Measurements from ENCODE around the gene ACAA1.

ACAA1 gene

DNA sequence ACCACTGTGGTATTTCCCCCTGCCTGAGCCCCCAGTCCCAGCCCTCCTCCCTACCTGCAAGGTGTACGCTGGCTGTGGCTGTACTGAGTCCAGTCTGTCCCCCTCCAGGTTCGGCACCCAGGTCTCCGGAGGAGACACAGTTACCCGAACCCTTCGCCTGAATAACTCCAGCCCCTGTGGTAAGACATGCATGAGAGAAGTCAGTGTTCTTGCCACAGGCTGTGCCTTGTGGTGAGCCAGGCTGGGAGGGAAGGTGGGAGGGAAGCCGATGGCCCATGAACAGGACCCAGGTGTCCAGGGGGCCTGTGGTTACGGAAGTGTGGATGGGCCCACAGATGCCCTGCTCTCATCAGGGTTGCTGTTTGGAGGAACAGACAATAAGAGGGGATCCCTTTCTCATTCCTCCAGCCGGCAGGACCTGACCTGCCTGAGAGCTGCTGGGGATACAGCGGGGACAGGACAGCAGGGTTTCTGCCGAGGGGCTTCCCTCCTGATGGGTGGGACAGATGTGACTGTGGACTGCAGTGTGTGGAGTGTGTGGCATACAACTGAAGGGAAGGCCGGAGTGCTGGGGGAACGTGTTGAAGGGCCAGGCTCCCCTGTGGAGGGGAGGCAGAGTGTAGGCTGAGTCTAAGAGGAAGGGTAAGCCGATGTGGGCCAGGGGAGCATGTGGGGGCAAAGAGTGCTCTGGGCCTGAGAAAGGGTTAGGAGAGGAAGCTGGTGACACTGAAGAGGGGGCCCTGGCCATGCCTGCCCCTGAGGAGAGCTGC lies 21.9 kb downstream of the ACAA1 start:
- Histone ChIP-seq H3K4me2 (ENCODE audit: low read length) (no peak overlapping the region), H3K9ac (ENCODE audit: low read depth, low read length) (no peak overlapping the region), H3K4me3 (ENCODE audit: low read length) (no peak overlapping the region), H3K27me3 (ENCODE audit: control insufficient read depth, insufficient read depth, low read length) (peaks cover 13% of the 10 kb centered on the region), H3K9me3 (replicated peaks; ENCODE audit: low read length) (no peaks in the 10 kb centered on the region), H3K4me1 (ENCODE audit: control insufficient read depth, insufficient read depth, low read length) (no peaks in the 10 kb centered on the region), H3K36me3 (ENCODE audit: insufficient read depth, low read length) (no peaks in the 10 kb centered on the region)

GRCh38 chr3:38114052-38114874 lies 22.7 kb downstream of the ACAA1 start:
- Histone ChIP-seq H3K4me1 (ENCODE audit: control insufficient read depth, insufficient read depth, low read length) (no peaks in the 10 kb centered on the region), H3K4me3 (ENCODE audit: low read length) (no peak overlapping the region), H3K9ac (ENCODE audit: low read depth, low read length) (no peak overlapping the region), H3K27me3 (ENCODE audit: control insufficient read depth, insufficient read depth, low read length) (peaks cover 13% of the 10 kb centered on the region), H3K9me3 (replicated peaks; ENCODE audit: low read length) (no peaks in the 10 kb centered on the region), H3K4me2 (ENCODE audit: low read length) (no peak overlapping the region), H3K36me3 (ENCODE audit: insufficient read depth, low read length) (no peaks in the 10 kb centered on the region)

- Histone ChIP-seq H3K9me3 (replicated peaks; ENCODE audit: low read length) (no peaks in the 10 kb centered on the region), H3K36me3 (ENCODE audit: insufficient read depth, low read length) (no peaks in the 10 kb centered on the region), H3K4me1 (ENCODE audit: control insufficient read depth, insufficient read depth, low read length) (no peaks in the 10 kb centered on the region), H3K9ac (ENCODE audit: low read depth, low read length) (no peak overlapping the region), H3K27me3 (ENCODE audit: control insufficient read depth, insufficient read depth, low read length) (peaks cover 15% of the 10 kb centered on the region), H3K4me2 (ENCODE audit: low read length) (no peak overlapping the region), H3K4me3 (ENCODE audit: low read length) (no peak overlapping the region)
Observed at GRCh38 chr3:38112378-38112761, 24.6 kb downstream of the ACAA1 start.

GRCh38 chr3:38111696-38112377 lies 25.1 kb downstream of the ACAA1 start:
- Histone ChIP-seq H3K4me1 (ENCODE audit: control insufficient read depth, insufficient read depth, low read length) (no peaks in the 10 kb centered on the region), H3K27me3 (ENCODE audit: control insufficient read depth, insufficient read depth, low read length) (peaks cover 16% of the 10 kb centered on the region), H3K9ac (ENCODE audit: low read depth, low read length) (no peak overlapping the region), H3K4me2 (ENCODE audit: low read length) (no peak overlapping the region), H3K36me3 (ENCODE audit: insufficient read depth, low read length) (no peaks in the 10 kb centered on the region), H3K4me3 (ENCODE audit: low read length) (no peak overlapping the region), H3K9me3 (replicated peaks; ENCODE audit: low read length) (no peaks in the 10 kb centered on the region)

DNA sequence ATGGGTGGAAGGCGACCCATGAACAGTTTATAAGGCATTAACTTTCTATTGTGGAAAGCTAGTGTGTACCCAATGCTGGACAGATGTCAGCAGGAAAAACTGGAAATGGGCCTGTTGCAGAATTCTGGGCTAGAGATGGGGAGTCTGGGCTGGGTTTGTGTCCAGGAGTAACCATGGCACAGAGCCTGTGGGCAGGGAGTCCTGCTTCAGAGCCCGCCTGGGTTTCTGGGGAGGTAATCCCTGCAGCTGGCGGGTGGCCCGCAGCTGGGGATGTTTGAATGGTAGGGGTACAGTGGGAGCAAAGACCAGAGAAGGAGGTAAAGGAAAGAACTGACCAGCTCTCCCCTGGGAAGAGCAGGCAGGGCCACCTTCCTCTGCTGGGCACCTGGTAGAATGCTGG lies 25.7 kb downstream of the ACAA1 start:
- no peaks in the 10 kb centered on the region for H3K9me3 ChIP-seq (replicated peaks; ENCODE audit: low read length)
- no peaks in the 10 kb centered on the region for H3K36me3 ChIP-seq (ENCODE audit: insufficient read depth, low read length)
- peaks cover 18% of the 10 kb centered on the region for H3K27me3 ChIP-seq (ENCODE audit: control insufficient read depth, insufficient read depth, low read length)
- H3K4me2 ChIP-seq (ENCODE audit: low read length): no peak overlapping the region
- no peak overlapping the region for H3K4me3 ChIP-seq (ENCODE audit: low read length)
- no peak overlapping the region for H3K9ac ChIP-seq (ENCODE audit: low read depth, low read length)
- no peaks in the 10 kb centered on the region for H3K4me1 ChIP-seq (ENCODE audit: control insufficient read depth, insufficient read depth, low read length)

GRCh38 chr3:38110314-38111050 lies 26.4 kb downstream of the ACAA1 start:
- Histone ChIP-seq H3K9ac (ENCODE audit: low read depth, low read length) (no peak overlapping the region), H3K4me2 (ENCODE audit: low read length) (no peak overlapping the region), H3K27me3 (ENCODE audit: control insufficient read depth, insufficient read depth, low read length) (peaks cover 14% of the 10 kb centered on the region), H3K4me1 (ENCODE audit: control insufficient read depth, insufficient read depth, low read length) (no peaks in the 10 kb centered on the region), H3K9me3 (replicated peaks; ENCODE audit: low read length) (no peaks in the 10 kb centered on the region), H3K4me3 (ENCODE audit: low read length) (no peak overlapping the region), H3K36me3 (ENCODE audit: insufficient read depth, low read length) (no peaks in the 10 kb centered on the region)

DNA sequence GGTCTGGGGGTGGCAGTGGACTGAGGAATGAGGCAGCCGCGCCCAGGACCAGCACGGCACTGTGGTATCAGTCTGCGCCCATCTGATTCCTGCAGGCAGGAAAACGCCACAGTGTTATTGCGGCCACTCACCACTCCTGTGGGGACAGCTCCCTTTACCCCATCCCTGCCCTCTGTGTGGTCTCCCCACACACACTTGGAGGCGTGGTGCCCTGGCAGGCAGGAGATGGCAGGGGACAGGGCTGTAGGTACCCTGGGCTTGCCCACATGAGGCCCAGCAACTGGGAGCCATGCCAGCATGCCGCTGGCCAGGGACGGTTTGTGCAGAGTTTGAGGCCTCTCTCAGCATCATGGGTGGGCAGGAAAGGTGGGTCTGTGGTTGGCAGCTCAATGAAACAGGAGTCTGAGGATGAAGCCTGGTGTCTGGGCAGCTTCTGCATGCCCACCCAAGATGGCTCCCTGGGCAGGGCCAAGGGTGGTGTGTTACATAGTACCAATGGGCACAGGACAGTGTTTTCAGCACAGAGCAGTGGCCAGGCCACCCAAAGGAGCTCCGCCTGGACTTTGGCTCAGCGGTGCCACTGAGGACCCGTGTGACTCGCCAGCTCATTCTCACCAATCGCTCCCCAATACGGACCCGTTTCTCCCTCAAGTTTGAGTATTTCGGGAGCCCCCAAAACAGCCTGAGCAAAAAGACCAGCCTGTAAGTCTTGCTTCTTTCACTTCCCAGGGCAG lies 27.2 kb downstream of the ACAA1 start:
- Histone ChIP-seq H3K27me3 (ENCODE audit: control insufficient read depth, insufficient read depth, low read length) (peaks cover 15% of the 10 kb centered on the region), H3K4me3 (ENCODE audit: low read length) (no peak overlapping the region), H3K4me2 (ENCODE audit: low read length) (no peak overlapping the region), H3K9me3 (replicated peaks; ENCODE audit: low read length) (no peaks in the 10 kb centered on the region), H3K36me3 (ENCODE audit: insufficient read depth, low read length) (no peaks in the 10 kb centered on the region), H3K4me1 (ENCODE audit: control insufficient read depth, insufficient read depth, low read length) (no peaks in the 10 kb centered on the region), H3K9ac (ENCODE audit: low read depth, low read length) (no peak overlapping the region)

DNA sequence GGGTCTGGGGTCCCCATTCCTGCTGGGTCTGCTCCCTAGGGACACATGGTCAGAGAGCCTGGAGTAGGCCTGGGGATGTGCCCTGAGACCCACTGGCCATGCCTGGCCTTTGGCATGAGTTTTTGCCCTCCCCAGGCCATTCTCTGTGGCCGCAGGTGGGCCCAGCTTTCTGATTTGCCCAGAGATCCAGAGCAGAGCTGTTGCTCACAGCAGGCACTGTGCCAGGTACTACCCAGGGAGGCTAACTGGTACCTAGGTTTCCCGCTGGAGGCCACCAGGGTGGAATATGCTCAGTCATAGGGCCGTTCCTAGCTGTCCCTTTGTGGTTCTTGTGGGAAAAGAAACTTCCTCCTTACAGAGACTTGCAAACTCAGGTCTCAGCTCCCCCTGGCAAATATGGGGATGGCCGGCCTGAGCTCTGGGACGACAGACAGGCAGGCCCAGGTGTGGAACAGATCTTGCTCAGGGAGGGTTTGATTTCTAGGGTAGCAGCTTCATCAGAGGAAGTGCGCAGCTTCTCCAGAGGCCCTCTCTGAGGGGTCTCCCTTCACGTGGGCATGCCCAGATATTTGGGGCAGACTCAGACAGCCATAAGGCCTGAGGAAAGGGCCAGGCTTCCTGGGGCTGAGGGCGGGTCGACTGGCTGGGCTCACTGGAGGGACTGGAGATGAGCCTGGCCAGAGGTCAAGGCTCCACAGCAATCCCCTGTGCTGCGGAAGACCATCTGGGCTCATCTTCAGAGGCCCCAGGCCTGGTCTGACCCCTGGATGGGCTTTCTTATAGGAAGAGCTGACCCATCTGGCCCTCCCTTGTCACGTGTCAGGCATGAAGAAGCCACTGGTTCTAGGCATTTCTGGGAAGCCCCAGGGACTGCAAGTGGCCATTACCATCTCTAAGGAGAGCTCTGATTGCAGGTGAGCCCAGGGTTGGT lies 28.0 kb downstream of the ACAA1 start:
- Histone ChIP-seq H3K36me3 (ENCODE audit: insufficient read depth, low read length) (no peaks in the 10 kb centered on the region), H3K4me2 (ENCODE audit: low read length) (no peak overlapping the region), H3K4me1 (ENCODE audit: control insufficient read depth, insufficient read depth, low read length) (no peaks in the 10 kb centered on the region), H3K27me3 (ENCODE audit: control insufficient read depth, insufficient read depth, low read length) (peaks cover 18% of the 10 kb centered on the region), H3K4me3 (ENCODE audit: low read length) (no peak overlapping the region), H3K9ac (ENCODE audit: low read depth, low read length) (no peak overlapping the region), H3K9me3 (replicated peaks; ENCODE audit: low read length) (no peaks in the 10 kb centered on the region)

- Histone ChIP-seq H3K36me3 (ENCODE audit: insufficient read depth, low read length) (no peaks in the 10 kb centered on the region), H3K4me1 (ENCODE audit: control insufficient read depth, insufficient read depth, low read length) (no peaks in the 10 kb centered on the region), H3K27me3 (ENCODE audit: control insufficient read depth, insufficient read depth, low read length) (peaks cover 26% of the 10 kb centered on the region), H3K4me2 (ENCODE audit: low read length) (no peak overlapping the region), H3K9ac (ENCODE audit: low read depth, low read length) (no peak overlapping the region), H3K9me3 (replicated peaks; ENCODE audit: low read length) (no peaks in the 10 kb centered on the region), H3K4me3 (ENCODE audit: low read length) (no peak overlapping the region)
Observed at GRCh38 chr3:38107911-38108648, 28.8 kb downstream of the ACAA1 start.
